SU-DHL-6 (cell line): ENCODE measurements around the gene HJURP.

Experiments used
- H2AFZ ChIP-seq: fragments of 200-600 bp; sonication (generic); 2 replicates; pipeline ENCODE4 v1.6.1; 2014; ENCODE audit warnings: low read depth, mild to moderate bottlenecking, moderate library complexity, mixed read lengths, antibody characterized with exemption, low read length; ENCODE audit not compliant: severe bottlenecking
- H3F3A ChIP-seq: fragments of 200-600 bp; shearing (Covaris generic); 2 replicates; pipeline ENCODE4 v1.6.0; 2016; ENCODE audit warnings: antibody characterized with exemption, mild to moderate bottlenecking; ENCODE audit not compliant: insufficient read depth
- H3K27ac ChIP-seq: fragments of 200-600 bp; sonication (generic); 2 replicates; pipeline ENCODE4 v1.5.1; 2016; ENCODE audit warnings: low read depth, mild to moderate bottlenecking, low read length, moderate library complexity, mixed read lengths
- H3K27me3 ChIP-seq: fragments of 200-600 bp; sonication (generic), shearing (Covaris generic); 2 replicates; pipeline ENCODE4 v1.6.0; 2014; ENCODE audit warnings: mild to moderate bottlenecking, low read length
- H3K36me3 ChIP-seq: fragments of 200-600 bp; sonication (generic); 2 replicates; pipeline ENCODE4 v1.6.1; 2014; ENCODE audit warnings: mild to moderate bottlenecking, low read length, mixed read lengths
- H3K4me2 ChIP-seq: fragments of 300-600, 200-600 bp; shearing (Covaris generic), sonication (generic); 2 replicates; pipeline ENCODE4 v1.6.0; 2014; ENCODE audit warnings: low read length, low read depth, mild to moderate bottlenecking; ENCODE audit not compliant: poor library complexity, severe bottlenecking
- H3K4me3 ChIP-seq: fragments of 200-600 bp; sonication (generic); 2 replicates; pipeline ENCODE4 v1.5.1; 2014; ENCODE audit warnings: antibody characterized with exemption, low read length, mild to moderate bottlenecking, mixed read lengths; ENCODE audit not compliant: insufficient read depth, poor library complexity, severe bottlenecking
- H3K79me2 ChIP-seq: fragments of 200-600 bp; sonication (generic); 2 replicates; pipeline ENCODE4 v1.6.1; 2014; ENCODE audit warnings: mild to moderate bottlenecking, low read length, moderate library complexity; ENCODE audit not compliant: insufficient read depth
- H3K9ac ChIP-seq: fragments of 200-600 bp; sonication (generic); 2 replicates; pipeline ENCODE4 v1.7.0; 2014; ENCODE audit warnings: mild to moderate bottlenecking, low read length
- H3K9me2 ChIP-seq: fragments of 200-600 bp; sonication (generic); replicated peaks from 2 replicates; pipeline ENCODE4 v1.6.1; 2014; ENCODE audit warnings: low read length; ENCODE audit not compliant: insufficient read depth
- H3K9me3 ChIP-seq: fragments of 200-600 bp; sonication (generic); 2 replicates; pipeline ENCODE4 v1.6.1; 2014; ENCODE audit warnings: low read length, mixed read lengths; ENCODE audit not compliant: insufficient read depth
- H4K20me1 ChIP-seq: fragments of 200-600 bp; sonication (generic); 2 replicates; pipeline ENCODE4 v1.6.1; 2014; ENCODE audit warnings: low read depth, mild to moderate bottlenecking, antibody characterized with exemption, low read length, moderate library complexity, mixed read lengths
- EZH2phosphoT487 ChIP-seq: fragments of 200-600 bp; sonication (generic), shearing (Covaris generic); conservative IDR thresholded peaks from 2 replicates; pipeline ENCODE4 v1.6.1; 2018; ENCODE audit warnings: mild to moderate bottlenecking, antibody characterized with exemption, low read length, moderate library complexity, mixed read lengths
- TF ChIP-seq, protein P1 (sequence below): fragments of 200-600 bp; sonication (generic); IDR thresholded peaks from one replicate; pipeline ENCODE4 v1.5.1; 2017; ENCODE audit warnings: antibody characterized with exemption, mild to moderate bottlenecking, low read length, moderate library complexity; ENCODE audit not compliant: insufficient read depth, poor library complexity, severe bottlenecking

HJURP gene

DNA sequence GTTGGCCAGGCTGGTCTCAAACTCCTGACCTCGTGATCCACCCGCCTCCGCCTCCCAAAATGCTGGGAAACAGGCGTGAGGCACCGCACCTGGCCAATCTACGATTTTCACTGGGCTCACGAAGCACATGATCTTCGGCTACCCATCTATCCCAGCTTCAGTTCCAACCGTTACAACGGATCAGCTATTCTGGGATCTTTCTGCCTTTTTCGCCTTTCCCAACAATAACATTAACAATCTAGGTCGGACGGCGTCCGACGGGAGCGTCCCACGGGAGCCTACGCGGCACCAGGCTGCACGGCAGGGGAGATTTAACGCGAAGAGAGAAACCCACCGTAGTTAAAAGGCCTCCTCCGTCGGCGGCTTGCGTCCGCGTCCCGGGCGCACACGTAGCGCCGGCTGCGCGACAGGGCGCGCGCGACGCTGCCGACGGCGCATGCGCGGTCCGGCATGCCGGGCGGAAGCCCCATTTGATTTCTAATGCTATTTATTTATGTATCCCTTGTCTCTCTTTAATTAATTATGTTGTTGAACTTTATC lies 13.7 kb upstream of the HJURP start, which contains the start of gene MSL3B:
Gene MSL3B (minus strand): TSS at position 394 of the 540 bp plus-strand sequence.
- TF ChIP-seq, protein P1, sequence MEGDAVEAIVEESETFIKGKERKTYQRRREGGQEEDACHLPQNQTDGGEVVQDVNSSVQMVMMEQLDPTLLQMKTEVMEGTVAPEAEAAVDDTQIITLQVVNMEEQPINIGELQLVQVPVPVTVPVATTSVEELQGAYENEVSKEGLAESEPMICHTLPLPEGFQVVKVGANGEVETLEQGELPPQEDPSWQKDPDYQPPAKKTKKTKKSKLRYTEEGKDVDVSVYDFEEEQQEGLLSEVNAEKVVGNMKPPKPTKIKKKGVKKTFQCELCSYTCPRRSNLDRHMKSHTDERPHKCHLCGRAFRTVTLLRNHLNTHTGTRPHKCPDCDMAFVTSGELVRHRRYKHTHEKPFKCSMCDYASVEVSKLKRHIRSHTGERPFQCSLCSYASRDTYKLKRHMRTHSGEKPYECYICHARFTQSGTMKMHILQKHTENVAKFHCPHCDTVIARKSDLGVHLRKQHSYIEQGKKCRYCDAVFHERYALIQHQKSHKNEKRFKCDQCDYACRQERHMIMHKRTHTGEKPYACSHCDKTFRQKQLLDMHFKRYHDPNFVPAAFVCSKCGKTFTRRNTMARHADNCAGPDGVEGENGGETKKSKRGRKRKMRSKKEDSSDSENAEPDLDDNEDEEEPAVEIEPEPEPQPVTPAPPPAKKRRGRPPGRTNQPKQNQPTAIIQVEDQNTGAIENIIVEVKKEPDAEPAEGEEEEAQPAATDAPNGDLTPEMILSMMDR = no peak
- TF ChIP-seq EZH2phosphoT487 = no peak
- H3K27ac ChIP-seq = no peak within 1 kb of the TSS

DNA sequence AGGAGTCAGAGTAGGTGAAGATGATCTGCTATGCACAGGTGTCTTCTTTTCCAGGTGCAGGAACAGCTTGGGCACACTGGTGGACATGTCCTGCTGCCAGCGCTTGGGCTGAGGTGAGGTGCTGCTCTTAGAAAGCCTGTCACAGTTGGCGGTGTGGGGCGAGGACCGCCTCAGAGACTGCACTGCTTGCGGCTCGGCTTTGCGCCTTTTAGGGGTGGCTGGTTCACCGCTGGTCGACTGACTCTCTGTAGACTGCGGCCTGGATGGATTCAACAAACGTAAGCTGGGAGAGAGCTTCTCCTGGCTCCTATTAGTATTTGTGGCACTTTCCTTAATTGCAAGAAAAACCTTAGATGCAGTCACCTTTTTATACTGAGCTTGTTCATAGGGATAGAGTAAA lies 12.1 kb upstream of the HJURP start:
- H2AFZ ChIP-seq = no peak overlapping the region
- TF ChIP-seq, protein P1 = no peak
- TF ChIP-seq EZH2phosphoT487 = no peak
- H3K9ac ChIP-seq = no peak overlapping the region
- no peak overlapping the region for H3K27ac ChIP-seq
- no peaks in the 10 kb centered on the region for H3K9me3 ChIP-seq
- no peak overlapping the region for H3K4me3 ChIP-seq
- no peaks in the 10 kb centered on the region for H3K9me2 ChIP-seq
- no peaks in the 10 kb centered on the region for H4K20me1 ChIP-seq
- no peaks in the 10 kb centered on the region for H3K27me3 ChIP-seq
- no peak overlapping the region for H3K4me2 ChIP-seq
- H3K79me2 ChIP-seq = no peaks in the 10 kb centered on the region
- no peaks in the 10 kb centered on the region for H3F3A ChIP-seq
- no peaks in the 10 kb centered on the region for H3K36me3 ChIP-seq

More for the DNA sequence above, 13.7 kb upstream of the HJURP start, which contains the start of gene MSL3B:
- Histone ChIP-seq H3K9ac (no peak within 1 kb of the TSS), H3F3A (no peaks in the 10 kb centered on the region), H3K79me2 (no peaks in the 10 kb centered on the region), H3K4me3 (no peak within 1 kb of the TSS), H3K27me3 (no peaks in the 10 kb centered on the region), H4K20me1 (no peaks in the 10 kb centered on the region), H2AFZ (no peak within 1 kb of the TSS), H3K4me2 (peak within 1 kb of the TSS; percentile 25), H3K9me2 (no peaks in the 10 kb centered on the region), H3K36me3 (0 out of 2 replicates have a peak, but pooled peaks cover 3% of the 10 kb centered on the region), H3K9me3 (no peaks in the 10 kb centered on the region)

GRCh38 chr2:233865838-233866237 lies 11.5 kb upstream of the HJURP start:
- Histone ChIP-seq H3K9me2 (no peaks in the 10 kb centered on the region), H3F3A (no peaks in the 10 kb centered on the region), H3K4me2 (no peak overlapping the region), H3K9me3 (no peaks in the 10 kb centered on the region), H3K36me3 (no peaks in the 10 kb centered on the region), H3K4me3 (no peak overlapping the region), H3K79me2 (no peaks in the 10 kb centered on the region), H3K27me3 (no peaks in the 10 kb centered on the region), H4K20me1 (no peaks in the 10 kb centered on the region), H3K9ac (no peak overlapping the region), H2AFZ (no peak overlapping the region), H3K27ac (no peak overlapping the region)
- TF ChIP-seq, protein P1 = no peak
- TF ChIP-seq EZH2phosphoT487 = no peak
